ENCODE data around the gene GRIK2. TPM values are rescaled to one million over a fixed set of nuclear protein-coding genes. Genes with fewer than 3 reads are reported as not detected.

Gene GRIK2
- total RNA-seq, 2 experiments from 2014 or later, result not detected

- H3K36me3 Mint-ChIP-seq (ENCODE audit: low read depth), result no peaks in the 10 kb centered on the region
- H3K4me1 Mint-ChIP-seq (ENCODE audit: low read depth), result no peaks in the 10 kb centered on the region
- no peaks in the 10 kb centered on the region for H3K27me3 Mint-ChIP-seq
- TF ChIP-seq CTCF (IDR thresholded peaks at IDR 0.05), result no peak
- no peak overlapping the region for H3K4me3 Mint-ChIP-seq
- DNase-seq (no peak), ATAC-seq (no peak)
- CTCF ChIA-PET, result no interaction called here
- intact Hi-C loops (cut with micrococcal nuclease), result no loop called here
- no peak overlapping the region for H3K27ac Mint-ChIP-seq
- H3K9me3 Mint-ChIP-seq, result no peaks in the 10 kb centered on the region
- POLR2A ChIA-PET, result no interaction called here
Observed at GRCh38 chr6:101450901-101451300, 57.4 kb downstream of the GRIK2 start.

GRCh38 chr6:101451981-101452380, 58.5 kb downstream of the GRIK2 start:
- Mint-ChIP-seq H3K4me3 (no peak overlapping the region), H3K27me3 (no peaks in the 10 kb centered on the region), H3K27ac (no peak overlapping the region), H3K36me3 (ENCODE audit: low read depth) (no peaks in the 10 kb centered on the region), H3K4me1 (ENCODE audit: low read depth) (no peaks in the 10 kb centered on the region), H3K9me3 (no peaks in the 10 kb centered on the region)
- ChIA-PET CTCF (no interaction called here), POLR2A (no interaction called here)
- TF ChIP-seq CTCF (IDR thresholded peaks at IDR 0.05), result no peak
- ATAC-seq (no peak), DNase-seq (no peak)
- intact Hi-C loops (cut with micrococcal nuclease), result no loop called here

GRCh38 chr6:101453221-101453620, 59.7 kb downstream of the GRIK2 start:
- Mint-ChIP-seq H3K4me3 (no peak overlapping the region), H3K4me1 (ENCODE audit: low read depth) (no peaks in the 10 kb centered on the region), H3K9me3 (no peaks in the 10 kb centered on the region), H3K36me3 (ENCODE audit: low read depth) (no peaks in the 10 kb centered on the region), H3K27me3 (no peaks in the 10 kb centered on the region), H3K27ac (no peak overlapping the region)
- intact Hi-C loops (cut with micrococcal nuclease), result no loop called here
- no peak for TF ChIP-seq CTCF (IDR thresholded peaks at IDR 0.05)
- POLR2A ChIA-PET, result no interaction called here
- ATAC-seq (no peak), DNase-seq (no peak)
- CTCF ChIA-PET, result no interaction called here

- no peaks in the 10 kb centered on the region for H3K36me3 Mint-ChIP-seq (ENCODE audit: low read depth)
- no peaks in the 10 kb centered on the region for H3K9me3 Mint-ChIP-seq
- no peak overlapping the region for H3K27ac Mint-ChIP-seq
- TF ChIP-seq CTCF (IDR thresholded peaks at IDR 0.05), result no peak
- intact Hi-C loops (cut with micrococcal nuclease), result no loop called here
- H3K4me1 Mint-ChIP-seq (ENCODE audit: low read depth), result no peaks in the 10 kb centered on the region
- ChIA-PET POLR2A (no interaction called here), CTCF (no interaction called here)
- no peaks in the 10 kb centered on the region for H3K27me3 Mint-ChIP-seq
- DNase-seq (no peak), ATAC-seq (no peak)
- no peak overlapping the region for H3K4me3 Mint-ChIP-seq
Observed at GRCh38 chr6:101454106-101454676, 60.7 kb downstream of the GRIK2 start.

- H3K36me3 Mint-ChIP-seq (ENCODE audit: low read depth), result no peaks in the 10 kb centered on the region
- POLR2A ChIA-PET, result no interaction called here
- CTCF ChIA-PET, result no interaction called here
Observed at GRCh38 chr6:101458336-101458735, 64.8 kb downstream of the GRIK2 start.

More at GRCh38 chr6:101458336-101458735, 64.8 kb downstream of the GRIK2 start:
- Mint-ChIP-seq H3K27ac (no peak overlapping the region), H3K9me3 (no peaks in the 10 kb centered on the region), H3K4me3 (no peak overlapping the region), H3K4me1 (ENCODE audit: low read depth) (no peaks in the 10 kb centered on the region), H3K27me3 (no peaks in the 10 kb centered on the region)
- no peak for DNase-seq
- intact Hi-C loops (cut with micrococcal nuclease), result no loop called here
- no peak for ATAC-seq
- no peak for TF ChIP-seq CTCF (IDR thresholded peaks at IDR 0.05)
